Midbrain (tissue), 1 donor: Measurements from ENCODE around the gene REV1.

Experiments
- DNase-seq: peaks from one replicate; lab custom pipeline; 2025; lab: John Stamatoyannopoulos, UW

The REV1 gene

GRCh38 chr2:99448556-99448955 is 41.3 kb downstream of the REV1 start:
- DNase-seq, result no peak

GRCh38 chr2:99445065-99445464 is 44.8 kb downstream of the REV1 start:
- DNase-seq, result no peak

- no peak for DNase-seq
These were observed 45.6 kb downstream of the REV1 start for GRCh38 chr2:99444222-99444621.

GRCh38 chr2:99442837-99443236 is 47.0 kb downstream of the REV1 start:
- no peak for DNase-seq

- no peak for DNase-seq
These were observed 49.8 kb downstream of the REV1 start for GRCh38 chr2:99439971-99440505.

GRCh38 chr2:99436874-99437273 is 52.9 kb downstream of the REV1 start:
- no peak for DNase-seq

GRCh38 chr2:99433340-99433739 is 56.5 kb downstream of the REV1 start:
- DNase-seq, result no peak

- no peak for DNase-seq
These were observed 58.1 kb downstream of the REV1 start for GRCh38 chr2:99431587-99432275.

GRCh38 chr2:99430614-99431291 is 59.1 kb downstream of the REV1 start:
- no peak for DNase-seq

GRCh38 chr2:99425022-99425421 is 64.8 kb downstream of the REV1 start:
- DNase-seq, result no peak

- no peak for DNase-seq
These were observed 65.4 kb downstream of the REV1 start for GRCh38 chr2:99424371-99424770.

GRCh38 chr2:99422599-99422998 is 67.2 kb downstream of the REV1 start:
- no peak for DNase-seq

GRCh38 chr2:99421469-99421868 is 68.3 kb downstream of the REV1 start:
- DNase-seq, result no peak

- no peak for DNase-seq
These were observed 69.0 kb downstream of the REV1 start for GRCh38 chr2:99420751-99421299.

GRCh38 chr2:99420031-99420430 is 69.8 kb downstream of the REV1 start:
- DNase-seq, result no peak

GRCh38 chr2:99417396-99417795 is 72.4 kb downstream of the REV1 start:
- no peak for DNase-seq

- DNase-seq, result no peak
These were observed 75.3 kb downstream of the REV1 start for GRCh38 chr2:99414566-99414965.

- DNase-seq, result no peak
These were observed 79.5 kb downstream of the REV1 start for GRCh38 chr2:99410276-99410675.

- DNase-seq, result no peak
These were observed 83.7 kb downstream of the REV1 start for GRCh38 chr2:99406137-99406536.

- no peak for DNase-seq
These were observed 84.8 kb downstream of the REV1 start for GRCh38 chr2:99404797-99405669.

GRCh38 chr2:99404039-99404796 is 85.6 kb downstream of the REV1 start:
- DNase-seq, result no peak
